ENCODE data around the gene USP16. TPM values are rescaled to one million over a fixed set of nuclear protein-coding genes. Genes with fewer than 3 reads are reported as not detected.

The USP16 gene
- total and polyA plus RNA-seq, 2 of the 13 experiments (the other 11 are each of a cell fraction or from before 2014, with no cell fraction given) = 16.5 to 46.9 TPM

DNA sequence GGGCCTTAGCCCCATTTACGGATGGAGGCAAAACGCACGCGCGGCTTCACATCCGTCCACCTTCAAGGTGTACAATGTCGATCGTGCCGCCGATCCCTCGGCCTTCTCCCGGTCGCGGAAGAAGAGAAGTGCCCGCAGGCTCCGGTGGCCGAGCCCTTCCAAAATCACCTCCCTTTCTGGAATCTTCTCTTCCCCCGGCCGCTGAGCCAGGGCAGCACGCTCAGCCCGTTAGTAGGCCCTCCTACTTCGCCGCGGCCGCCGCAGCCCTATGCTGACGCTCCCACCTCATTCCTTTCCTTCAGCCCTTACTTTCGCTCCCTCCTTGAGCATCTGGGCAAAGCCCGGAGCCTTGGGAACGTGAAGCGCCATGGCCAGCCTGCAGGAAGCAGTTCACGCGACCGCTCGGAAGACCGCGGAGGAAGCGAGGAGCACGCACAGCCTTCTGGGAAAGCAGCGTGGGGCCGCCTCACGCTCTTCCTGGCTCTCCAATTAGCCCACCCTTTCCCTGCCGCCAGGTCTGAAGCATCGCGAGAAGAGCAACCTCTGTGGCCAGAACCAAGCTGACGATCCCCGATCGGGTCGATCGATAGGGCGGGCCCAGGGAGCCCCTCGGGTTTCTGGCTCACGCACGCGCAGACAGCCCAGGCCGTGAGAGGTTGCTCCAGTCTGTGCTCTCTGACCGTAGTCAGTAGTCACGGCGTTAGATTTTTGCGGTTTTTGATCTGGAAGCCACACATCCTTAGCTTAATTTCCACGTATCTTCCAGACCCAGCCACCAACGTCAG, 48.9 kb downstream of the USP16 start, which contains the start of gene CCT8 (continued):
- 0 out of 2 replicates have a peak, but pooled peaks have one; percentile 29 for TF ChIP-seq KLF15 (CRISPR knock-in tag; IDR thresholded peaks at IDR 0.05; ENCODE audit: borderline replicate concordance)
- TF ChIP-seq, protein P1, sequence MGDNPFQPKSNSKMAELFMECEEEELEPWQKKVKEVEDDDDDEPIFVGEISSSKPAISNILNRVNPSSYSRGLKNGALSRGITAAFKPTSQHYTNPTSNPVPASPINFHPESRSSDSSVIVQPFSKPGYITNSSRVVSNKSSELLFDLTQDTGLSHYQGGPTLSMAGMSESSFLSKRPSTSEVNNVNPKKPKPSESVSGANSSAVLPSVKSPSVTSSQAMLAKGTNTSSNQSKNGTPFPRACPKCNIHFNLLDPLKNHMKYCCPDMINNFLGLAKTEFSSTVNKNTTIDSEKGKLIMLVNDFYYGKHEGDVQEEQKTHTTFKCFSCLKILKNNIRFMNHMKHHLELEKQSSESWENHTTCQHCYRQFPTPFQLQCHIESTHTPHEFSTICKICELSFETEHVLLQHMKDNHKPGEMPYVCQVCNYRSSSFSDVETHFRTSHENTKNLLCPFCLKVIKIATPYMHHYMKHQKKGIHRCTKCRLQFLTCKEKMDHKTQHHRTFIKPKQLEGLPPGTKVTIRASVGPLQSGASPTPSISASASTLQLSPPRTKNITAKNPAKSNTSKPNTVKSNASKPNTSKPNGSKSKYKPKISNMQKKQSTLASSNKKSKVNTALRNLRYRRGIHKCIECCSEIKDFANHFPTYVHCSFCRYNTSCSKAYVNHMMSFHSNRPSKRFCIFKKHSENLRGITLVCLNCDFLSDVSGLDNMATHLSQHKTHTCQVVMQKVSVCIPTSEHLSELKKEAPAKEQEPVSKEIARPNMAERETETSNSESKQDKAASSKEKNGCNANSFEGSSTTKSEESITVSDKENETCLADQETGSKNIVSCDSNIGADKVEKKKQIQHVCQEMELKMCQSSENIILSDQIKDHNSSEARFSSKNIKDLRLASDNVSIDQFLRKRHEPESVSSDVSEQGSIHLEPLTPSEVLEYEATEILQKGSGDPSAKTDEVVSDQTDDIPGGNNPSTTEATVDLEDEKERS (CRISPR knock-in tag; IDR thresholded peaks at IDR 0.05) = 0 out of 2 replicates have a peak, but pooled peaks have one; percentile 37
- TF ChIP-seq, protein P2, sequence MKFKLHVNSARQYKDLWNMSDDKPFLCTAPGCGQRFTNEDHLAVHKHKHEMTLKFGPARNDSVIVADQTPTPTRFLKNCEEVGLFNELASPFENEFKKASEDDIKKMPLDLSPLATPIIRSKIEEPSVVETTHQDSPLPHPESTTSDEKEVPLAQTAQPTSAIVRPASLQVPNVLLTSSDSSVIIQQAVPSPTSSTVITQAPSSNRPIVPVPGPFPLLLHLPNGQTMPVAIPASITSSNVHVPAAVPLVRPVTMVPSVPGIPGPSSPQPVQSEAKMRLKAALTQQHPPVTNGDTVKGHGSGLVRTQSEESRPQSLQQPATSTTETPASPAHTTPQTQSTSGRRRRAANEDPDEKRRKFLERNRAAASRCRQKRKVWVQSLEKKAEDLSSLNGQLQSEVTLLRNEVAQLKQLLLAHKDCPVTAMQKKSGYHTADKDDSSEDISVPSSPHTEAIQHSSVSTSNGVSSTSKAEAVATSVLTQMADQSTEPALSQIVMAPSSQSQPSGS (CRISPR knock-in tag; IDR thresholded peaks at IDR 0.05) = peak; percentile 67; the same call in 1 of the 2 replicates
- TF ChIP-seq STAT5B (CRISPR knock-in tag; IDR thresholded peaks at IDR 0.05) = no peak
- peak; percentile 47; the same call in 1 of the 2 replicates for TF ChIP-seq ZNF746 (CRISPR knock-in tag; IDR thresholded peaks at IDR 0.05)
- TF ChIP-seq MED13 (CRISPR knock-in tag; IDR thresholded peaks at IDR 0.05) = no peak
- peak; percentile 37; the same call in 1 of the 2 replicates for TF ChIP-seq SNAI1 (CRISPR knock-in tag; IDR thresholded peaks at IDR 0.05; ENCODE audit: borderline replicate concordance)
- peak; percentile 15; the same call in 1 of the 2 replicates for TF ChIP-seq ZSCAN31 (CRISPR knock-in tag; IDR thresholded peaks at IDR 0.05; ENCODE audit: low read depth)
- no peak for TF ChIP-seq ZNF713 (CRISPR knock-in tag; IDR thresholded peaks at IDR 0.05)
- TF ChIP-seq ZNF124 (CRISPR knock-in tag; IDR thresholded peaks at IDR 0.05) = peak; percentile 51; the same call in 1 of the 2 replicates
- no peak for TF ChIP-seq MAFF (IDR thresholded peaks at IDR 0.05; ENCODE audit: low read depth, low read length)
- TF ChIP-seq, protein P3, sequence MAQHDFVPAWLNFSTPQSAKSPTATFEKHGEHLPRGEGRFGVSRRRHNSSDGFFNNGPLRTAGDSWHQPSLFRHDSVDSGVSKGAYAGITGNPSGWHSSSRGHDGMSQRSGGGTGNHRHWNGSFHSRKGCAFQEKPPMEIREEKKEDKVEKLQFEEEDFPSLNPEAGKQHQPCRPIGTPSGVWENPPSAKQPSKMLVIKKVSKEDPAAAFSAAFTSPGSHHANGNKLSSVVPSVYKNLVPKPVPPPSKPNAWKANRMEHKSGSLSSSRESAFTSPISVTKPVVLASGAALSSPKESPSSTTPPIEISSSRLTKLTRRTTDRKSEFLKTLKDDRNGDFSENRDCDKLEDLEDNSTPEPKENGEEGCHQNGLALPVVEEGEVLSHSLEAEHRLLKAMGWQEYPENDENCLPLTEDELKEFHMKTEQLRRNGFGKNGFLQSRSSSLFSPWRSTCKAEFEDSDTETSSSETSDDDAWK (CRISPR knock-in tag; IDR thresholded peaks at IDR 0.05) = no peak
- TF ChIP-seq, protein P4, sequence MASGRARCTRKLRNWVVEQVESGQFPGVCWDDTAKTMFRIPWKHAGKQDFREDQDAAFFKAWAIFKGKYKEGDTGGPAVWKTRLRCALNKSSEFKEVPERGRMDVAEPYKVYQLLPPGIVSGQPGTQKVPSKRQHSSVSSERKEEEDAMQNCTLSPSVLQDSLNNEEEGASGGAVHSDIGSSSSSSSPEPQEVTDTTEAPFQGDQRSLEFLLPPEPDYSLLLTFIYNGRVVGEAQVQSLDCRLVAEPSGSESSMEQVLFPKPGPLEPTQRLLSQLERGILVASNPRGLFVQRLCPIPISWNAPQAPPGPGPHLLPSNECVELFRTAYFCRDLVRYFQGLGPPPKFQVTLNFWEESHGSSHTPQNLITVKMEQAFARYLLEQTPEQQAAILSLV (CRISPR knock-in tag; IDR thresholded peaks at IDR 0.05; ENCODE audit: borderline replicate concordance) = 0 out of 2 replicates have a peak, but pooled peaks have one; percentile 82
- TF ChIP-seq ZNF101 (CRISPR knock-in tag; IDR thresholded peaks at IDR 0.05; ENCODE audit: borderline replicate concordance, low read depth) = no peak
- TF ChIP-seq GPN1 (CRISPR knock-in tag; IDR thresholded peaks at IDR 0.05; ENCODE audit: borderline replicate concordance) = no peak
- TF ChIP-seq ZNF337 (CRISPR knock-in tag; IDR thresholded peaks at IDR 0.05; ENCODE audit: borderline replicate concordance, low read depth) = 0 out of 2 replicates have a peak, but pooled peaks have one; percentile 27
- TF ChIP-seq ELF4 (CRISPR knock-in tag; IDR thresholded peaks at IDR 0.05; ENCODE audit: borderline replicate concordance) = peak; percentile 75
- TF ChIP-seq, protein P5, sequence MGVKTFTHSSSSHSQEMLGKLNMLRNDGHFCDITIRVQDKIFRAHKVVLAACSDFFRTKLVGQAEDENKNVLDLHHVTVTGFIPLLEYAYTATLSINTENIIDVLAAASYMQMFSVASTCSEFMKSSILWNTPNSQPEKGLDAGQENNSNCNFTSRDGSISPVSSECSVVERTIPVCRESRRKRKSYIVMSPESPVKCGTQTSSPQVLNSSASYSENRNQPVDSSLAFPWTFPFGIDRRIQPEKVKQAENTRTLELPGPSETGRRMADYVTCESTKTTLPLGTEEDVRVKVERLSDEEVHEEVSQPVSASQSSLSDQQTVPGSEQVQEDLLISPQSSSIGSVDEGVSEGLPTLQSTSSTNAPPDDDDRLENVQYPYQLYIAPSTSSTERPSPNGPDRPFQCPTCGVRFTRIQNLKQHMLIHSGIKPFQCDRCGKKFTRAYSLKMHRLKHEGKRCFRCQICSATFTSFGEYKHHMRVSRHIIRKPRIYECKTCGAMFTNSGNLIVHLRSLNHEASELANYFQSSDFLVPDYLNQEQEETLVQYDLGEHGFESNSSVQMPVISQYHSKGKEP (CRISPR knock-in tag; IDR thresholded peaks at IDR 0.05) = no peak
- peak; percentile 39; the same call in 1 of the 2 replicates for TF ChIP-seq ZNF552 (CRISPR knock-in tag; IDR thresholded peaks at IDR 0.05; ENCODE audit: borderline replicate concordance)
- no peak for TF ChIP-seq ZNF225 (CRISPR knock-in tag; IDR thresholded peaks at IDR 0.05)

Data from HepG2 (cell line).